HepG2 (cell line): Measurements from ENCODE around the gene NLRP6. TPM values are rescaled to one million over a fixed set of nuclear protein-coding genes. Genes with fewer than 3 reads are reported as not detected.

Experiments used
- ATAC-seq: fragments of 200-7000 bp; cut with Tn5 transposase; 3 replicates; pipeline ENCODE4 v1.9.1; 2020; ENCODE audit warnings: mild to moderate bottlenecking, moderate library complexity
- BruUV-seq: library from RNA; stranded (reverse); fragments of 400-500 nt; replicated peaks from 2 replicates; lab custom pipeline; 2021; lab: Mats Ljungman, UMichigan
- CTCF ChIA-PET: fragments of 300-600 bp; formaldehyde crosslinking; extraction: SDS; loops from one replicate; lab custom pipeline; 2021; ENCODE audit warnings: low total read pairs, inconsistent platforms, low intra/inter-chr PET ratio; lab: Yijun Ruan, JAX
- POLR2A ChIA-PET: fragments of 350-600 bp; sonication (Branson Sonifier 250); formaldehyde crosslinking; loops from one replicate; lab custom pipeline; 2020; ENCODE audit warnings: antibody characterized with exemption, inconsistent platforms; lab: Yijun Ruan, JAX
- DNase-seq: peaks from one replicate; pipeline ENCODE4 v3.0.0-alpha.2; 2015; ENCODE audit warnings: low spot score
- FAIRE-seq: peaks from 3 replicates; lab custom pipeline; 2011; peaks lifted over from hg19 to GRCh38; lab: Jason Lieb, UNC
- H2AFZ ChIP-seq: one replicate; pipeline ENCODE4 v1.6.1; 2011; ENCODE audit warnings: low read length, inconsistent platforms
- H3K27ac ChIP-seq: fragments of 300-600 bp; 3 replicates; pipeline ENCODE4 v1.8.0; 2011; ENCODE audit warnings: mixed run types, mild to moderate bottlenecking, mixed read lengths, low read length, inconsistent platforms; ENCODE audit not compliant: insufficient read depth; ENCODE audit errors: extremely low read length
- H3K27me3 ChIP-seq, 2 experiments: fragments of 200-600 bp in 1 of 2; 2 replicates in 1 of 2; 3 replicates in 1 of 2; pipeline versions ENCODE4 v1.6.0 to v1.8.0; 2011; ENCODE audit warnings: low read length in 2 of 2, mild to moderate bottlenecking in 2 of 2, moderate library complexity in 2 of 2, inconsistent platforms in 1 of 2; ENCODE audit not compliant: insufficient read depth in 2 of 2, control insufficient read depth in 1 of 2
- H3K36me3 ChIP-seq, 2 experiments: fragments of 200-600 bp in 1 of 2; replicated peaks in 1 of 2; 2 replicates in 1 of 2; 3 replicates in 1 of 2; pipeline versions ENCODE4 v1.5.1 to v1.8.0; 2011; ENCODE audit warnings: low read length in 2 of 2, inconsistent platforms in 1 of 2; ENCODE audit not compliant: insufficient read depth in 2 of 2, control insufficient read depth in 1 of 2
- H3K4me1 ChIP-seq: 2 replicates; pipeline ENCODE4 v1.5.1; 2012; ENCODE audit warnings: low read length, inconsistent platforms; ENCODE audit not compliant: insufficient read depth
- H3K4me2 ChIP-seq: 2 replicates; pipeline ENCODE4 v1.6.0; 2011; ENCODE audit warnings: low read depth, low read length, inconsistent platforms
- H3K4me3 ChIP-seq, 3 experiments: fragments of 200-600 bp in 1 of 3; sonication (generic), shearing (Covaris generic) in 1 of 3; replicated peaks in 1 of 3; 2 replicates each; pipeline ENCODE4 v1.5.1; 2011 to 2016; ENCODE audit warnings: low read length in 3 of 3, inconsistent platforms in 2 of 3, low read depth in 2 of 3, mild to moderate bottlenecking in 2 of 3, control low read depth in 1 of 3, mixed read lengths in 1 of 3; ENCODE audit not compliant: insufficient read depth in 1 of 3
- H3K79me2 ChIP-seq: one replicate; pipeline ENCODE4 v1.6.1; 2011; ENCODE audit warnings: low read length, inconsistent platforms; ENCODE audit not compliant: insufficient read depth
- H3K9ac ChIP-seq: 2 replicates; pipeline ENCODE4 v1.6.0; 2011; ENCODE audit warnings: mild to moderate bottlenecking, low read depth, low read length, inconsistent platforms; ENCODE audit not compliant: insufficient read depth
- H3K9me3 ChIP-seq: 2 replicates; pipeline ENCODE4 v1.5.1; 2012; ENCODE audit warnings: mild to moderate bottlenecking, low read length
- H4K20me1 ChIP-seq: 2 replicates; pipeline ENCODE4 v1.6.0; 2011; ENCODE audit warnings: inconsistent platforms, mild to moderate bottlenecking, low read length, moderate library complexity; ENCODE audit not compliant: insufficient read depth
- DR1 ChIP-seq: sonication (generic); formaldehyde crosslinking; IDR thresholded peaks from 2 replicates; pipeline ENCODE4 v1.8.0; 2021; ENCODE audit warnings: mild to moderate bottlenecking, missing genetic modification reagents, inconsistent platforms
- EZH2 ChIP-seq: conservative IDR thresholded peaks from 2 replicates; pipeline ENCODE4 v1.6.1; 2012; ENCODE audit warnings: mild to moderate bottlenecking, low read depth, low read length, moderate library complexity
- SMARCC2 ChIP-seq: fragments of 450-650 bp; IDR thresholded peaks from 2 replicates; pipeline ENCODE4 v1.6.1; 2017; ENCODE audit warnings: antibody characterized with exemption, mild to moderate bottlenecking
- SNAI1 ChIP-seq: sonication (generic); formaldehyde crosslinking; IDR thresholded peaks from 2 replicates; pipeline ENCODE4 v1.5.0; 2020; ENCODE audit warnings: mild to moderate bottlenecking, missing genetic modification reagents, borderline replicate concordance
- ZNF7 ChIP-seq: IDR thresholded peaks from 2 replicates; pipeline ENCODE4 v1.6.1; 2016; ENCODE audit warnings: missing biosample characterization, missing genetic modification reagents
- ZNF749 ChIP-seq: sonication (generic); formaldehyde crosslinking; IDR thresholded peaks from 2 replicates; pipeline ENCODE4 v1.8.0; 2022; ENCODE audit warnings: mild to moderate bottlenecking, missing genetic modification reagents, moderate library complexity, borderline replicate concordance
- ZNF850 ChIP-seq: sonication (generic); formaldehyde crosslinking; conservative IDR thresholded peaks from 2 replicates; pipeline ENCODE4 v1.9.0; 2021; ENCODE audit warnings: mild to moderate bottlenecking, missing genetic modification reagents
- WGBS: methylation state at CpG from one replicate; pipeline ENCODE4 v1.1.6; 2017; ENCODE audit warnings: low lambda C conversion rate; 5-methylcytosine and 5-hydroxymethylcytosine counted together
- in situ Hi-C: cut with HindIII; loops from 2 replicates; pipeline ENCODE4 v1.10.0; 2017; ENCODE audit warnings: low pct_unique_long_range_greater_than_20kb; ENCODE audit not compliant: extremely low pct_ligation_motif_present
- intact Hi-C: fragments of 100-400 bp; cut with micrococcal nuclease; formaldehyde crosslinking; loops from one replicate; pipeline ENCODE4 v1.10.0; 2022; ENCODE audit not compliant: unreplicated experiment
- polyA plus RNA-seq, 8 experiments: library from polyadenylated mRNA; depleted of rRNA in 3 of 8; stranded (reverse) in 7 of 8; unstranded in 1 of 8; fragments of >200 nt; fragmentation: Illumina TruSeq in 4 of 8; extraction: Trizol in 4 of 8; gene quantifications; 2 replicates each; pipeline versions ENCODE4 v1.2.1 to v1.2.3, GENCODE V29; 2011 to 2016; ENCODE audit warnings: low read depth in 4 of 8, missing spikeins in 1 of 8, mixed read lengths in 1 of 8; ENCODE audit not compliant: insufficient read depth in 1 of 8
- total RNA-seq, 5 experiments: library from RNA; depleted of rRNA; stranded (reverse); fragments of >200 nt; fragmentation: Illumina TruSeq; extraction: Trizol; gene quantifications; 2 replicates each; pipeline ENCODE4 v1.2.3, GENCODE V29; 2016; ENCODE audit warnings: low read depth in 1 of 5
- TF ChIP-seq, protein P1 (sequence below): sonication (generic); formaldehyde crosslinking; conservative IDR thresholded peaks from 2 replicates; pipeline ENCODE4 v1.8.0; 2022; ENCODE audit warnings: mild to moderate bottlenecking, moderate library complexity, missing genetic modification reagents
- TF ChIP-seq, protein P2 (sequence below): sonication (generic); formaldehyde crosslinking; IDR thresholded peaks from 2 replicates; pipeline ENCODE4 v1.4.0; 2020; ENCODE audit warnings: missing genetic modification reagents

The NLRP6 gene
- total and polyA plus RNA-seq, 2 of the 13 experiments (the other 11 are each of a cell fraction or from before 2014, with no cell fraction given), result not detected

DNA sequence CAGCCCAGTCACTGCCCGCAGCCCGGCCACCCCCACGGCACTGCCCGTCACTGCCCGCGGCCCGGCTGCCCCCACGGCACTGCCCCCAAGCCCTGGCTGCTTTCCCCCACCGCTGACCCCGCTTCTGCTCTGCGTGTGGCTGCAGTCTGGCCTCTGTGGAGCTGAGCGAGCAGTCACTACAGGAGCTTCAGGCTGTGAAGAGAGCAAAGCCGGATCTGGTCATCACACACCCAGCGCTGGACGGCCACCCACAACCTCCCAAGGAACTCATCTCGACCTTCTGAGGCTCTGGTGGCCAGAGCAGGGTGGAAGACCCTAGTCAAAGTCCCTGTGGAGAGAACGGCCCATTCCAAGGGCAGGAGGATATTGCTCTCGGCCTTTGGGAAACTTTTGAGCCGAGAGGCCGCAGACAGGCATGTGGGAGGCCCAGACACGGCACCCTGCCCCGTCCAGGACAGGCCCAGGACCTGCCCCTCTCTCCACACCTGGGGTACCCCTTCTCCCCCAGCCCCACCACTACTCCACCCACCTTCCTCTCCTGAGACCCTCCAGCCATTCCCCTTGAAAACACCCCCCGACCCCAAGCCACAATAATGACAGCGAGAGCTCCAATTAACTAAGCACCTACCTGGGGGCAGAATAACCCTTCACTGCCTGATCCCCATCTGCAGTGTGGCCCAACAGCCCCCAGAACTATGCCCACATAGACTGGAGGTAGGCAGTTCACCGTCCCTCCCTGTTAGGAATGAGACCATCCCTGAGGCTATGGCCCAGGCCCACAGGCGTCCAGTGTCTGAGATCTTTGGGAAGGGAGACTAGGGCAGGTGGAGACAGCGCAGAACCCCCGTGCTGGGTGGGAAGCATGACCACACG is 7.0 kb downstream of the NLRP6 start:
- peaks cover 41% of the 10 kb centered on the region for H3K4me1 ChIP-seq
- no peaks in the 10 kb centered on the region for H3K9me3 ChIP-seq
- H4K20me1 ChIP-seq, result no peaks in the 10 kb centered on the region
- CTCF ChIA-PET, result no interaction called here
- no peaks in the 10 kb centered on the region for H3K79me2 ChIP-seq
- WGBS, result 38% methylated on average over 10 of the region's 29 CpGs
- FAIRE-seq (no peak), ATAC-seq (peak; percentile 23)
- H3K27ac ChIP-seq, result no peak overlapping the region
- peaks cover 9 to 78% of the 10 kb centered on the region in 2 experiments; a peak in 4 of 5 replicates for H3K27me3 ChIP-seq
- in situ Hi-C loops, result no loop called here
- H2AFZ ChIP-seq, result no peak overlapping the region
- H3K36me3 ChIP-seq, result no peaks in the 10 kb centered on the region
- H3K4me3 ChIP-seq, result no peak overlapping the region
- no peak for TF ChIP-seq DR1
- no peak for TF ChIP-seq ZNF850 (CRISPR knock-in tag)
- TF ChIP-seq, protein P1, sequence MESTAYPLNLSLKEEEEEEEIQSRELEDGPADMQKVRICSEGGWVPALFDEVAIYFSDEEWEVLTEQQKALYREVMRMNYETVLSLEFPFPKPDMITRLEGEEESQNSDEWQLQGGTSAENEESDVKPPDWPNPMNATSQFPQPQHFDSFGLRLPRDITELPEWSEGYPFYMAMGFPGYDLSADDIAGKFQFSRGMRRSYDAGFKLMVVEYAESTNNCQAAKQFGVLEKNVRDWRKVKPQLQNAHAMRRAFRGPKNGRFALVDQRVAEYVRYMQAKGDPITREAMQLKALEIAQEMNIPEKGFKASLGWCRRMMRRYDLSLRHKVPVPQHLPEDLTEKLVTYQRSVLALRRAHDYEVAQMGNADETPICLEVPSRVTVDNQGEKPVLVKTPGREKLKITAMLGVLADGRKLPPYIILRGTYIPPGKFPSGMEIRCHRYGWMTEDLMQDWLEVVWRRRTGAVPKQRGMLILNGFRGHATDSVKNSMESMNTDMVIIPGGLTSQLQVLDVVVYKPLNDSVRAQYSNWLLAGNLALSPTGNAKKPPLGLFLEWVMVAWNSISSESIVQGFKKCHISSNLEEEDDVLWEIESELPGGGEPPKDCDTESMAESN (CRISPR knock-in tag), result no peak
- TF ChIP-seq SNAI1, result no peak
- TF ChIP-seq EZH2, result 0 out of 2 replicates have a peak, but pooled peaks have one; percentile 56
- TF ChIP-seq ZNF7 (CRISPR knock-in tag), result no peak
- no peak for TF ChIP-seq ZNF749
- TF ChIP-seq SMARCC2, result no peak
- TF ChIP-seq, protein P2, sequence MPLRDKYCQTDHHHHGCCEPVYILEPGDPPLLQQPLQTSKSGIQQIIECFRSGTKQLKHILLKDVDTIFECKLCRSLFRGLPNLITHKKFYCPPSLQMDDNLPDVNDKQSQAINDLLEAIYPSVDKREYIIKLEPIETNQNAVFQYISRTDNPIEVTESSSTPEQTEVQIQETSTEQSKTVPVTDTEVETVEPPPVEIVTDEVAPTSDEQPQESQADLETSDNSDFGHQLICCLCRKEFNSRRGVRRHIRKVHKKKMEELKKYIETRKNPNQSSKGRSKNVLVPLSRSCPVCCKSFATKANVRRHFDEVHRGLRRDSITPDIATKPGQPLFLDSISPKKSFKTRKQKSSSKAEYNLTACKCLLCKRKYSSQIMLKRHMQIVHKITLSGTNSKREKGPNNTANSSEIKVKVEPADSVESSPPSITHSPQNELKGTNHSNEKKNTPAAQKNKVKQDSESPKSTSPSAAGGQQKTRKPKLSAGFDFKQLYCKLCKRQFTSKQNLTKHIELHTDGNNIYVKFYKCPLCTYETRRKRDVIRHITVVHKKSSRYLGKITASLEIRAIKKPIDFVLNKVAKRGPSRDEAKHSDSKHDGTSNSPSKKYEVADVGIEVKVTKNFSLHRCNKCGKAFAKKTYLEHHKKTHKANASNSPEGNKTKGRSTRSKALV (CRISPR knock-in tag), result no peak
- TF ChIP-seq, all 625 proteins: peak for 1
- H3K4me2 ChIP-seq, result no peak overlapping the region
- intact Hi-C loops, result no loop called here
- POLR2A ChIA-PET, result no interaction called here
- no peak overlapping the region for H3K9ac ChIP-seq
- no TSS peak for BruUV-seq
- no peak for DNase-seq
